SK-N-SH (cell line): ENCODE measurements around the gene CSPG4. TPM values are rescaled to one million over a fixed set of nuclear protein-coding genes. Genes with fewer than 3 reads are reported as not detected.
A peak's percentile ranks its signal among the peaks of the same experiment; 100 is the strongest.

ENCODE experiments used
- CTCF ChIA-PET: fragments of 300-600, 350-600 bp; formaldehyde crosslinking; extraction: SDS; loops from one replicate; lab custom pipeline; 2021; lab: Yijun Ruan, JAX
- POLR2A ChIA-PET: fragments of 350-600 bp; sonication (Branson Sonifier 250); formaldehyde crosslinking; extraction: SDS; loops from one replicate; lab custom pipeline; 2020; ENCODE audit warnings: antibody characterized with exemption, inconsistent platforms; lab: Yijun Ruan, JAX
- DNase-seq: peaks from one replicate; pipeline ENCODE4 v3.0.0; 2012
- H2AFZ ChIP-seq: fragments of 200-600 bp; sonication (generic); 2 replicates; pipeline ENCODE4 v1.8.1; 2016; ENCODE audit warnings: antibody characterized with exemption, mild to moderate bottlenecking, low read depth
- H3F3A ChIP-seq: fragments of 200-600 bp; sonication (generic); replicated peaks from 2 replicates; pipeline ENCODE3; 2016; ENCODE audit warnings: antibody characterized with exemption, mild to moderate bottlenecking; ENCODE audit not compliant: insufficient read depth
- H3K27ac ChIP-seq, 2 experiments: fragments of 200-500 bp in 1 of 2; fragments of 200-600 bp in 1 of 2; sonication (Bioruptor generic) in 1 of 2; sonication (generic), shearing (Covaris generic) in 1 of 2; 2 replicates each; pipeline versions ENCODE4 v1.5.1 to v1.6.1; 2014 to 2016; ENCODE audit warnings: low read depth in 2 of 2, inconsistent platforms in 1 of 2, low read length in 1 of 2, mild to moderate bottlenecking in 1 of 2, mixed read lengths in 1 of 2
- H3K27me3 ChIP-seq: fragments of 200-600 bp; sonication (generic), shearing (Covaris generic); 2 replicates; pipeline ENCODE4 v1.6.1; 2016; ENCODE audit warnings: mixed run types; ENCODE audit not compliant: insufficient read depth
- H3K36me3 ChIP-seq, 2 experiments: fragments of 200-500 bp in 1 of 2; fragments of 200-600 bp in 1 of 2; sonication (Bioruptor generic) in 1 of 2; sonication (generic) in 1 of 2; replicated peaks in 1 of 2; 2 replicates each; pipeline versions ENCODE3 to v1.5.1; 2014 to 2016; ENCODE audit warnings: low read length in 1 of 2, mild to moderate bottlenecking in 1 of 2; ENCODE audit not compliant: insufficient read depth in 2 of 2, control insufficient read depth in 1 of 2
- H3K4me1 ChIP-seq, 2 experiments: fragments of 200-500 bp in 1 of 2; fragments of 200-600 bp in 1 of 2; sonication (Bioruptor generic) in 1 of 2; sonication (generic), shearing (Covaris generic) in 1 of 2; 2 replicates each; pipeline versions ENCODE4 v1.5.1 to v1.6.1; 2014 to 2016; ENCODE audit warnings: low read depth in 1 of 2, low read length in 1 of 2, mixed run types in 1 of 2; ENCODE audit not compliant: insufficient read depth in 2 of 2, control insufficient read depth in 1 of 2
- H3K4me2 ChIP-seq: fragments of 200-600 bp; sonication (generic), shearing (Covaris generic); 2 replicates; pipeline ENCODE4 v1.6.1; 2017; ENCODE audit warnings: mixed run types
- H3K4me3 ChIP-seq, 2 experiments: fragments of 200-500 bp in 1 of 2; fragments of 200-600 bp in 1 of 2; sonication (Bioruptor generic) in 1 of 2; sonication (generic), shearing (Covaris generic) in 1 of 2; 2 replicates each; pipeline versions ENCODE4 v1.5.1 to v1.8.1; 2014 to 2016; ENCODE audit warnings: low read depth in 2 of 2, inconsistent platforms in 1 of 2, low read length in 1 of 2, mild to moderate bottlenecking in 1 of 2, mixed read lengths in 1 of 2, moderate library complexity in 1 of 2
- H3K79me2 ChIP-seq: fragments of 200-600 bp; sonication (generic); 2 replicates; pipeline ENCODE4 v1.8.1; 2017; ENCODE audit warnings: mild to moderate bottlenecking; ENCODE audit not compliant: insufficient read depth
- H3K9ac ChIP-seq: fragments of 200-600 bp; sonication (generic); 2 replicates; pipeline ENCODE4 v1.6.1; 2017; ENCODE audit warnings: mixed run types
- H3K9me2 ChIP-seq: fragments of 200-600 bp; sonication (generic); 2 replicates; pipeline ENCODE4 v1.6.1; 2017; ENCODE audit warnings: mixed run types
- H3K9me3 ChIP-seq: fragments of 200-600 bp; sonication (generic); 2 replicates; pipeline ENCODE4 v1.6.1; 2017; ENCODE audit warnings: mixed run types, mild to moderate bottlenecking, moderate library complexity
- H4K20me1 ChIP-seq: fragments of 200-600 bp; sonication (generic); 2 replicates; pipeline ENCODE4 v1.6.1; 2017; ENCODE audit warnings: mild to moderate bottlenecking, mixed run types; ENCODE audit not compliant: insufficient read depth
- EP300 ChIP-seq, 2 experiments: IDR thresholded peaks; 2 replicates each; pipeline versions ENCODE4 v1.4.0 to v1.6.1; 2012; ENCODE audit warnings: borderline replicate concordance in 1 of 2, low read depth in 1 of 2, low read length in 1 of 2
- JUND ChIP-seq: IDR thresholded peaks from 2 replicates; pipeline ENCODE4 v1.4.0; 2012
- NFIC ChIP-seq: IDR thresholded peaks from 2 replicates; pipeline ENCODE4 v1.4.0; 2012; ENCODE audit warnings: borderline replicate concordance
- RCOR1 ChIP-seq: fragments of 150-350 bp; IDR thresholded peaks from 2 replicates; pipeline ENCODE4 v1.6.1; 2017; ENCODE audit warnings: antibody characterized with exemption, low read length
- RFX5 ChIP-seq: IDR thresholded peaks from 2 replicates; pipeline ENCODE4 v1.6.1; 2012; ENCODE audit warnings: mild to moderate bottlenecking, improper control_type of control experiment, low read length
- RXRA ChIP-seq: IDR thresholded peaks from 2 replicates; pipeline ENCODE4 v1.4.0; 2012; ENCODE audit warnings: low read depth, mild to moderate bottlenecking, borderline replicate concordance
- SIN3A ChIP-seq: IDR thresholded peaks from 2 replicates; pipeline ENCODE4 v1.6.1; 2012; ENCODE audit warnings: low read depth, mild to moderate bottlenecking, low read length, moderate library complexity, borderline replicate concordance
- TAF1 ChIP-seq: IDR thresholded peaks from 2 replicates; pipeline ENCODE4 v1.6.1; 2012; ENCODE audit warnings: low read depth, mild to moderate bottlenecking, low read length, moderate library complexity, borderline replicate concordance
- TEAD4 ChIP-seq: IDR thresholded peaks from 2 replicates; pipeline ENCODE4 v1.4.0; 2012; ENCODE audit warnings: mild to moderate bottlenecking, borderline replicate concordance; ENCODE audit not compliant: insufficient read depth
- WGBS: methylation state at CpG from one replicate; pipeline ENCODE4 v1.1.6; 2017; ENCODE audit warnings: low lambda C conversion rate; 5-methylcytosine and 5-hydroxymethylcytosine counted together
- polyA plus RNA-seq, 3 experiments: library from polyadenylated mRNA; depleted of rRNA; stranded (reverse); fragments of >200 nt; gene quantifications; 2 replicates each; pipeline ENCODE4 v1.2.3, GENCODE V29; 2012
- TF ChIP-seq, protein P1 (sequence below): fragments of 150-350 bp; IDR thresholded peaks from 2 replicates; pipeline ENCODE4 v1.6.1; 2016; ENCODE audit warnings: mild to moderate bottlenecking, low read depth, low read length
- TF ChIP-seq, protein P2 (sequence below): fragments of 200-600 bp; sonication (generic); IDR thresholded peaks from 2 replicates; pipeline ENCODE4 v1.6.1; 2017; ENCODE audit warnings: antibody characterized with exemption, mild to moderate bottlenecking, moderate library complexity

CSPG4 gene
- polyA plus RNA-seq, 1 of the 3 experiments (the other 2 are of a cell fraction): 0.35 TPM

DNA sequence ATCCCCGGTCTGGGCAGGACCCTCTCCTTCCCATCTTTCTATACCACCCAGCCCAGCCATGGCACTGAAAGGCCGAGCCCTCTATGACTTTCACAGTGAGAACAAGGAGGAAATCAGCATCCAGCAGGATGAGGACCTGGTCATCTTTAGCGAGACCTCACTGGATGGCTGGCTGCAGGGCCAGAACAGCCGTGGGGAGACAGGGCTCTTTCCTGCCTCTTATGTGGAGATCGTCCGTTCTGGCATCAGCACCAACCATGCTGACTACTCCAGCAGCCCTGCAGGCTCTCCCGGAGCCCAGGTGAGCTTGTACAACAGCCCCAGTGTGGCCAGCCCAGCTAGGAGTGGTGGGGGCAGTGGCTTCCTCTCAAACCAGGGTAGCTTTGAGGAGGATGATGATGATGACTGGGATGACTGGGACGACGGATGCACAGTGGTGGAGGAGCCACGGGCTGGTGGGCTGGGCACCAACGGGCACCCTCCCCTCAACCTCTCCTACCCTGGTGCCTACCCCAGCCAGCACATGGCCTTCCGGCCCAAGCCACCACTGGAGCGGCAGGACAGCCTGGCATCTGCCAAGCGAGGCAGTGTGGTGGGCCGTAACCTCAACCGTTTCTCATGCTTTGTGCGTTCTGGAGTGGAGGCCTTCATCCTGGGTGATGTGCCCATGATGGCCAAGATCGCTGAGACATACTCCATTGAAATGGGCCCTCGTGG is 63.4 kb downstream of the CSPG4 start:
- DNase-seq: no peak
- no peaks in the 10 kb centered on the region for H3K27me3 ChIP-seq
- H3K4me1 ChIP-seq: peaks cover 13 to 54% of the 10 kb centered on the region in 2 experiments; a peak in 3 of 4 replicates
- H3K9ac ChIP-seq: peak overlapping the region; percentile 99
- H3K27ac ChIP-seq: peak overlapping the region in 1 of 2 experiments; percentile 96; a peak in 1 of 4 replicates
- H3K4me2 ChIP-seq: peak overlapping the region; percentile 99
- peaks cover 40% of the 10 kb centered on the region for H4K20me1 ChIP-seq
- TF ChIP-seq NFIC: no peak
- TF ChIP-seq, protein P1, sequence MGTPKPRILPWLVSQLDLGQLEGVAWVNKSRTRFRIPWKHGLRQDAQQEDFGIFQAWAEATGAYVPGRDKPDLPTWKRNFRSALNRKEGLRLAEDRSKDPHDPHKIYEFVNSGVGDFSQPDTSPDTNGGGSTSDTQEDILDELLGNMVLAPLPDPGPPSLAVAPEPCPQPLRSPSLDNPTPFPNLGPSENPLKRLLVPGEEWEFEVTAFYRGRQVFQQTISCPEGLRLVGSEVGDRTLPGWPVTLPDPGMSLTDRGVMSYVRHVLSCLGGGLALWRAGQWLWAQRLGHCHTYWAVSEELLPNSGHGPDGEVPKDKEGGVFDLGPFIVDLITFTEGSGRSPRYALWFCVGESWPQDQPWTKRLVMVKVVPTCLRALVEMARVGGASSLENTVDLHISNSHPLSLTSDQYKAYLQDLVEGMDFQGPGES: no peak
- TF ChIP-seq RCOR1: no peak
- TF ChIP-seq JUND: no peak
- no peak for TF ChIP-seq SIN3A
- TF ChIP-seq EP300 (IDR thresholded peaks at IDR 0.05; ENCODE audit: borderline replicate concordance in 1 of 2, low read depth in 1 of 2, low read length in 1 of 2): no peak
- TF ChIP-seq RXRA: no peak
- no peak for TF ChIP-seq RFX5
- TF ChIP-seq, protein P2, sequence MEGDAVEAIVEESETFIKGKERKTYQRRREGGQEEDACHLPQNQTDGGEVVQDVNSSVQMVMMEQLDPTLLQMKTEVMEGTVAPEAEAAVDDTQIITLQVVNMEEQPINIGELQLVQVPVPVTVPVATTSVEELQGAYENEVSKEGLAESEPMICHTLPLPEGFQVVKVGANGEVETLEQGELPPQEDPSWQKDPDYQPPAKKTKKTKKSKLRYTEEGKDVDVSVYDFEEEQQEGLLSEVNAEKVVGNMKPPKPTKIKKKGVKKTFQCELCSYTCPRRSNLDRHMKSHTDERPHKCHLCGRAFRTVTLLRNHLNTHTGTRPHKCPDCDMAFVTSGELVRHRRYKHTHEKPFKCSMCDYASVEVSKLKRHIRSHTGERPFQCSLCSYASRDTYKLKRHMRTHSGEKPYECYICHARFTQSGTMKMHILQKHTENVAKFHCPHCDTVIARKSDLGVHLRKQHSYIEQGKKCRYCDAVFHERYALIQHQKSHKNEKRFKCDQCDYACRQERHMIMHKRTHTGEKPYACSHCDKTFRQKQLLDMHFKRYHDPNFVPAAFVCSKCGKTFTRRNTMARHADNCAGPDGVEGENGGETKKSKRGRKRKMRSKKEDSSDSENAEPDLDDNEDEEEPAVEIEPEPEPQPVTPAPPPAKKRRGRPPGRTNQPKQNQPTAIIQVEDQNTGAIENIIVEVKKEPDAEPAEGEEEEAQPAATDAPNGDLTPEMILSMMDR: no peak
- TF ChIP-seq, all 33 proteins: peak for 0
- no peak overlapping the region for H2AFZ ChIP-seq
- no peaks in the 10 kb centered on the region for H3K9me3 ChIP-seq
- ChIA-PET CTCF (interaction anchor here (0.6 to 1.7 kb wide), 5 partner anchors 11 to 1657 kb away, joined by 3 to 4 read pairs (median 3); partner anchors contain the start of gene STOML1), POLR2A (no interaction called here)
- no peaks in the 10 kb centered on the region for H3K9me2 ChIP-seq
- H3K4me3 ChIP-seq: peak overlapping the region; percentile 73 to 98
- no peaks in the 10 kb centered on the region for H3F3A ChIP-seq
- 92% methylated on average over 12 of the region's 19 CpGs for WGBS
- H3K79me2 ChIP-seq: peaks cover 86% of the 10 kb centered on the region
- peaks cover 0 to 10% of the 10 kb centered on the region in 2 experiments for H3K36me3 ChIP-seq

DNA sequence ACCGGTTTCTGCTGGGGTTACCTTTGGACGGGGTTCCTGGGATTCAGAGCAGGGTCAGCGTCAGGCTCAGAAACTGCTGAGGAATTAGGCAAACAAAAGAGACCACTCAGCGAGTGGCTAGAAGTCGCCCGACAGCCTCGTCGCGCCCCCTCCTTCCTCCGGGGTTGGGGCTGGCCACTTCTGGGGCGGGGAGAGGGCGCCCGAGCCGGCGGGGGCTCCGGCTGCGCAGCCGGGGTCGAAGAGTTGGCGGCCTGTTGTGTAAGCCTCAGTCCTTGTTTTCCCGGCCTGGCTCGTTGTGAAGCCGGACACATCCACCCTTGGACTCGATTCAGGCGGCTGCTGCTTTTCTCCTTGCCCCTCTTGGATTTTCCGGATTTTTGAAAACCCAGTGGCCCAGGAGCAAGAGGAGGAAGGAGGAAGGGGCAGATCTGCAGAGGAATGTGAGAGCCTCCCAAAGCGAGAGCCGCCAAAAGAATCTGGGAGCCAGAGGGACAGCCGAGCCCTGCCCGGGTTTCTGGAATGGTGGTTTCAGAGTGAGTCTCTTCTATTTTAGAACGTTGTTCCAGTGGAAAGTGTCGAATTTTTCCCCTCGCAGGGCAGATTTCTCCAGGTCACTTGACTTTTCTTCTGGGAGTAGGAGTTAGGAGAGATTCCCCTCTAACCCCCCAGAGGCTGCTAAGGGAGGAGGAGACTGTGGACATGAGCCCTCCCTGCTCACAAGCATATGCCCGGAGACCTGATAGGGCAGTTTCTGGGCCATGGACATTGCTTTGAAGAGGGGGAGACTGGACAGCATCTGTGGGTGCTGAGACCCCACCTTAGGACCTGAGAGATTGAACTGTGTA is 64.3 kb downstream of the CSPG4 start:
- H3K79me2 ChIP-seq: peaks cover 78% of the 10 kb centered on the region
- no peaks in the 10 kb centered on the region for H3K9me2 ChIP-seq
- CTCF ChIA-PET: interaction anchor here (0.6 to 3.2 kb wide), 21 partner anchors 10 to 1656 kb away, joined by 3 to 22 read pairs (median 4); partner anchors contain the start of genes MAN2C1, PTPN9 and STOML1
- 0 out of 2 replicates have a peak, but pooled peaks have one; percentile 13 for TF ChIP-seq TAF1
- no peak for TF ChIP-seq JUND
- 0 out of 2 replicates have a peak, but pooled peaks have one; percentile 32 for TF ChIP-seq SIN3A
- 0 out of 2 replicates have a peak, but pooled peaks have one; percentile 12 for TF ChIP-seq TEAD4
- peaks cover 2% of the 10 kb centered on the region for H3F3A ChIP-seq
- DNase-seq: peak; percentile 77
- H3K9me3 ChIP-seq: no peaks in the 10 kb centered on the region
- peaks cover 0 to 10% of the 10 kb centered on the region in 2 experiments for H3K36me3 ChIP-seq
- peaks cover 13 to 52% of the 10 kb centered on the region in 2 experiments; a peak in 3 of 4 replicates for H3K4me1 ChIP-seq
- peak overlapping the region; percentile 99 for H3K9ac ChIP-seq
- peaks cover 35% of the 10 kb centered on the region for H4K20me1 ChIP-seq
- peak overlapping the region; percentile 81 to 96 for H3K27ac ChIP-seq
- WGBS: 16% methylated on average over 17 of the region's 34 CpGs
- no peaks in the 10 kb centered on the region for H3K27me3 ChIP-seq
- peak overlapping the region; percentile 81; the same call in 1 of the 2 replicates for H2AFZ ChIP-seq
- POLR2A ChIA-PET: interaction anchor here (0.6 to 1.7 kb wide), 5 partner anchors 13 to 280 kb away, joined by 3 to 6 read pairs (median 5); partner anchors contain the start of genes MAN2C1, PTPN9 and SNUPN
- peak overlapping the region; percentile 99 for H3K4me2 ChIP-seq
- peak overlapping the region; percentile 73 to 98 for H3K4me3 ChIP-seq
